ENCODE results near the gene DNAJC6. TPM values are rescaled to one million over a fixed set of nuclear protein-coding genes. Genes with fewer than 3 reads are reported as not detected.

DNAJC6 gene
- total and polyA plus RNA-seq, 2 of the 13 experiments (the other 11 are each of a cell fraction or from before 2014, with no cell fraction given), result 1.0 to 1.6 TPM

GRCh38 chr1:65265651-65266351 lies 43.5 kb upstream of the DNAJC6 start (continued):
- TF ChIP-seq SOX6 (IDR thresholded peaks at IDR 0.05), result no peak
- 0 out of 2 replicates have a peak, but pooled peaks have one; percentile 6 for TF ChIP-seq SOX6 (CRISPR knock-in tag; IDR thresholded peaks at IDR 0.05)
- 0 out of 2 replicates have a peak, but pooled peaks have one; percentile 70 for TF ChIP-seq ZNF276 (CRISPR knock-in tag; IDR thresholded peaks at IDR 0.05; ENCODE audit: low read depth)
- TF ChIP-seq MYC (CRISPR knock-in tag; IDR thresholded peaks at IDR 0.05; ENCODE audit: borderline replicate concordance), result peak; percentile 93
- TF ChIP-seq FOXP4 (CRISPR knock-in tag; IDR thresholded peaks at IDR 0.05), result peak; percentile 34; the same call in 1 of the 2 replicates
- TF ChIP-seq ZNF782 (CRISPR knock-in tag; IDR thresholded peaks at IDR 0.05; ENCODE audit: borderline replicate concordance), result peak; percentile 56; the same call in 1 of the 2 replicates
- no peak for TF ChIP-seq ZNF775 (CRISPR knock-in tag; IDR thresholded peaks at IDR 0.05; ENCODE audit: borderline replicate concordance)
- TF ChIP-seq HNRNPL (IDR thresholded peaks at IDR 0.05; ENCODE audit: low read depth, low read length), result 0 out of 2 replicates have a peak, but pooled peaks have one; percentile 59
- peak; percentile 75 for TF ChIP-seq HNRNPLL (IDR thresholded peaks at IDR 0.05; ENCODE audit: low read depth, low read length, poor library complexity, severe bottlenecking)
- TF ChIP-seq MEIS1 (CRISPR knock-in tag; IDR thresholded peaks at IDR 0.05; ENCODE audit: borderline replicate concordance), result 0 out of 2 replicates have a peak, but pooled peaks have one; percentile 23
- peak; percentile 34; the same call in 1 of the 2 replicates for TF ChIP-seq ZNF609 (CRISPR knock-in tag; IDR thresholded peaks at IDR 0.05; ENCODE audit: borderline replicate concordance)
- peak; percentile 74; the same call in 1 of the 2 replicates for TF ChIP-seq PRDM15 (CRISPR knock-in tag; IDR thresholded peaks at IDR 0.05)
- TF ChIP-seq GFI1 (CRISPR knock-in tag; IDR thresholded peaks at IDR 0.05; ENCODE audit: borderline replicate concordance), result peak; percentile 63; the same call in 1 of the 2 replicates
- peak; percentile 88 for TF ChIP-seq KDM2A (CRISPR knock-in tag; IDR thresholded peaks at IDR 0.05; ENCODE audit: borderline replicate concordance, low read depth)
